ENCODE data around the gene BACH1. TPM values are rescaled to one million over a fixed set of nuclear protein-coding genes. Genes with fewer than 3 reads are reported as not detected.

Gene BACH1
- total and polyA plus RNA-seq, 2 donors (not counting 3 experiments of a cell fraction or from before 2014, with no cell fraction given), result 7.2 to 28.8 TPM

DNA sequence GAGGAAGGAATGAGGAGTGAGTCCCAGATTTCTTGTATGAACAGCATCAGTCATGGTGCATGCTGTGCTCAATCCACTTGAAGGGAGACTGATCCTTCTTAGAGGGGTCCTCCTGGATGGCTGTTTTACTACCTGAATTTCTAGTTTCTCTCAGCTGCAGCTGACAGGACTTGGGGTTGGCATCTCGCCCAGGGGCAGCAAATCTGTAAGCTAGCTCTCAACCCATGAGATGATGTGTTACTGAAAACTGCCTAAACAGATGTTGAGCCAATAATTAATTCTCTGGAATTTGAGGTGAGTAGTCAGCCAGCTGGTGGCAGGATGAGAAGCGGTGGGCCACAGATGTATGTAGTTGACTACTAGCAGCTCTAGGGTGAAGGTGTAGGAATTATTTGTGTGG is 19.6 kb downstream of the BACH1 start:
- H3K9ac ChIP-seq (replicated peaks; ENCODE audit: extremely low read depth, insufficient read depth, low read length), result no peak overlapping the region
- H3K4me2 ChIP-seq (ENCODE audit: insufficient read depth, low read length), result no peak overlapping the region
- no peak overlapping the region for H3K4me3 ChIP-seq (replicated peaks in 1 of 3; ENCODE audit: insufficient read depth in 1 of 3, low read depth in 1 of 3, low read length in 3 of 3)
- H3K36me3 ChIP-seq (ENCODE audit: control insufficient read depth in 2 of 2, extremely low read depth in 1 of 2, insufficient read depth in 2 of 2, low read length in 2 of 2), result peaks cover 3% of the 10 kb centered on the region in 2 experiments
- no peaks in the 10 kb centered on the region for H3K9me3 ChIP-seq (replicated peaks; ENCODE audit: control insufficient read depth, insufficient read depth, low read length)
- DNase-seq (ENCODE audit: low read depth, low spot score), result no peak
- intact Hi-C loops (cut with micrococcal nuclease) (no loop called here), dilution Hi-C loops (cut with MboI; ENCODE audit: extremely low pct_ligation_motif_present, low sequenced_read_pairs) (no loop called here)
- H2AFZ ChIP-seq (ENCODE audit: low read depth, low read length), result no peak overlapping the region
- CTCF ChIA-PET, result interaction anchor here (0.8 to 1.8 kb wide), 5 partner anchors 15 to 154 kb away, joined by 3 to 8 read pairs (median 5); partner anchors contain the start of gene BACH1
- H3K9me1 ChIP-seq (replicated peaks; ENCODE audit: control insufficient read depth, extremely low read depth, insufficient read depth, low read length), result no peaks in the 10 kb centered on the region
- BruUV-seq (replicated peaks), result no TSS peak
- no peak overlapping the region for H3K27ac ChIP-seq (ENCODE audit: insufficient read depth, low read depth, low read length)
- peaks cover 82% of the 10 kb centered on the region for H3K79me2 ChIP-seq (ENCODE audit: control insufficient read depth, insufficient read depth, low read length)
- FAIRE-seq, result no peak
- POLR2A ChIA-PET, result interaction anchor here (1.0 kb wide), 1 partner anchor 18 kb away, joined by 4 read pairs; no protein-coding TSS in a partner anchor
- H3K4me1 ChIP-seq (ENCODE audit: control insufficient read depth, extremely low read depth, insufficient read depth, low read length), result peaks cover 19% of the 10 kb centered on the region
- TF ChIP-seq FOS (IDR thresholded peaks at IDR 0.05; ENCODE audit: borderline replicate concordance, insufficient read depth, low read length) (no peak), POLR2A (IDR thresholded peaks at IDR 0.05; ENCODE audit: low read depth, low read length) (no peak), POLR2AphosphoS5 (IDR thresholded peaks at IDR 0.05; ENCODE audit: insufficient read depth, low read depth, low read length) (no peak), EZH2 (IDR thresholded peaks at IDR 0.05; ENCODE audit: borderline replicate concordance, low read depth, low read length, severe bottlenecking) (no peak), GATA2 (IDR thresholded peaks at IDR 0.05; ENCODE audit: insufficient read depth, insufficient read length, low read depth, low read length) (no peak), JUN (IDR thresholded peaks at IDR 0.05; ENCODE audit: borderline replicate concordance, insufficient read depth, insufficient read length, low read depth) (no peak)
- TF ChIP-seq, protein P1, sequence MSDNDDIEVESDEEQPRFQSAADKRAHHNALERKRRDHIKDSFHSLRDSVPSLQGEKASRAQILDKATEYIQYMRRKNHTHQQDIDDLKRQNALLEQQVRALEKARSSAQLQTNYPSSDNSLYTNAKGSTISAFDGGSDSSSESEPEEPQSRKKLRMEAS (IDR thresholded peaks at IDR 0.05; ENCODE audit: insufficient read depth, insufficient read length), result no peak
- H4K20me1 ChIP-seq (replicated peaks; ENCODE audit: control insufficient read depth, extremely low read depth, insufficient read depth, low read length), result peaks cover 21% of the 10 kb centered on the region
- no peaks in the 10 kb centered on the region for H3K27me3 ChIP-seq (ENCODE audit: control insufficient read depth in 2 of 2, insufficient read depth in 2 of 2, low read length in 2 of 2)

DNA sequence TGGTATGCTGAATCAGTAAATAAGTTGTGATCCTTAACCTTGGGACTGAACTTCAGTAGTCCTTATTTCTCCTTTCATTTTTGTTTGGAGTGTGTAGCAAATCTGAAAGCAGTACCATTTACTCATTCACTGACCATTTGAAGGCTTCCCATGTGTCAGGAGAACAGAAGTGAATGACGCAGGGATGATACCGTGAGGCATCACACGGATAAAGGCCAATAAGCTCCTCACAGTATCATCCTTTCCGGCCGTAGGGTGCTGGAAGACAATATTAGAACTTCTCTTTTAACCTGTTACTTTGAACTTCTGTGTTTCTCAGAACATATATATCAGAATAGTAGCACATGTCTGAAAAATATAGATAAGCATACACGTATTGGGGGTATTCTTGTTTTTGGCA is 21.3 kb downstream of the BACH1 start:
- no peaks in the 10 kb centered on the region for H3K9me3 ChIP-seq (replicated peaks; ENCODE audit: control insufficient read depth, insufficient read depth, low read length)
- H3K4me1 ChIP-seq (ENCODE audit: control insufficient read depth, extremely low read depth, insufficient read depth, low read length), result peaks cover 9% of the 10 kb centered on the region
- H3K4me3 ChIP-seq (replicated peaks in 1 of 3; ENCODE audit: insufficient read depth in 1 of 3, low read depth in 1 of 3, low read length in 3 of 3), result no peak overlapping the region
- no peak overlapping the region for H2AFZ ChIP-seq (ENCODE audit: low read depth, low read length)
- dilution Hi-C loops (cut with MboI; ENCODE audit: extremely low pct_ligation_motif_present, low sequenced_read_pairs) (no loop called here), intact Hi-C loops (cut with micrococcal nuclease) (loop anchor here (2.0 kb wide), 1 partner anchor 15 kb away; no protein-coding TSS in a partner anchor)
- POLR2A ChIA-PET, result no interaction called here
- peaks cover 3% of the 10 kb centered on the region in 2 experiments for H3K36me3 ChIP-seq (ENCODE audit: control insufficient read depth in 2 of 2, extremely low read depth in 1 of 2, insufficient read depth in 2 of 2, low read length in 2 of 2)
- BruUV-seq (replicated peaks), result no TSS peak
- DNase-seq (ENCODE audit: low read depth, low spot score), result no peak
- no peak overlapping the region for H3K4me2 ChIP-seq (ENCODE audit: insufficient read depth, low read length)
- FAIRE-seq, result no peak
- H4K20me1 ChIP-seq (replicated peaks; ENCODE audit: control insufficient read depth, extremely low read depth, insufficient read depth, low read length), result peaks cover 18% of the 10 kb centered on the region
- no peaks in the 10 kb centered on the region for H3K9me1 ChIP-seq (replicated peaks; ENCODE audit: control insufficient read depth, extremely low read depth, insufficient read depth, low read length)
- H3K9ac ChIP-seq (replicated peaks; ENCODE audit: extremely low read depth, insufficient read depth, low read length), result no peak overlapping the region
- H3K27me3 ChIP-seq (ENCODE audit: control insufficient read depth in 2 of 2, insufficient read depth in 2 of 2, low read length in 2 of 2), result no peaks in the 10 kb centered on the region
- no peak overlapping the region for H3K27ac ChIP-seq (ENCODE audit: insufficient read depth, low read depth, low read length)
- TF ChIP-seq JUN (IDR thresholded peaks at IDR 0.05; ENCODE audit: borderline replicate concordance, insufficient read depth, insufficient read length, low read depth) (no peak), EZH2 (IDR thresholded peaks at IDR 0.05; ENCODE audit: borderline replicate concordance, low read depth, low read length, severe bottlenecking) (no peak), FOS (IDR thresholded peaks at IDR 0.05; ENCODE audit: borderline replicate concordance, insufficient read depth, low read length) (no peak), GATA2 (IDR thresholded peaks at IDR 0.05; ENCODE audit: insufficient read depth, insufficient read length, low read depth, low read length) (no peak), MYC (IDR thresholded peaks at IDR 0.05; ENCODE audit: low read depth, low read length) (no peak), POLR2A (IDR thresholded peaks at IDR 0.05; ENCODE audit: low read depth, low read length) (no peak), POLR2AphosphoS5 (IDR thresholded peaks at IDR 0.05; ENCODE audit: insufficient read depth, low read depth, low read length) (no peak)
- TF ChIP-seq, protein P2, sequence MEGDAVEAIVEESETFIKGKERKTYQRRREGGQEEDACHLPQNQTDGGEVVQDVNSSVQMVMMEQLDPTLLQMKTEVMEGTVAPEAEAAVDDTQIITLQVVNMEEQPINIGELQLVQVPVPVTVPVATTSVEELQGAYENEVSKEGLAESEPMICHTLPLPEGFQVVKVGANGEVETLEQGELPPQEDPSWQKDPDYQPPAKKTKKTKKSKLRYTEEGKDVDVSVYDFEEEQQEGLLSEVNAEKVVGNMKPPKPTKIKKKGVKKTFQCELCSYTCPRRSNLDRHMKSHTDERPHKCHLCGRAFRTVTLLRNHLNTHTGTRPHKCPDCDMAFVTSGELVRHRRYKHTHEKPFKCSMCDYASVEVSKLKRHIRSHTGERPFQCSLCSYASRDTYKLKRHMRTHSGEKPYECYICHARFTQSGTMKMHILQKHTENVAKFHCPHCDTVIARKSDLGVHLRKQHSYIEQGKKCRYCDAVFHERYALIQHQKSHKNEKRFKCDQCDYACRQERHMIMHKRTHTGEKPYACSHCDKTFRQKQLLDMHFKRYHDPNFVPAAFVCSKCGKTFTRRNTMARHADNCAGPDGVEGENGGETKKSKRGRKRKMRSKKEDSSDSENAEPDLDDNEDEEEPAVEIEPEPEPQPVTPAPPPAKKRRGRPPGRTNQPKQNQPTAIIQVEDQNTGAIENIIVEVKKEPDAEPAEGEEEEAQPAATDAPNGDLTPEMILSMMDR (IDR thresholded peaks at IDR 0.05; ENCODE audit: extremely low read depth in 1 of 2, insufficient read depth in 1 of 2, low read depth in 1 of 2, low read length in 2 of 2), result no peak
- TF ChIP-seq, protein P1 (IDR thresholded peaks at IDR 0.05; ENCODE audit: insufficient read depth, insufficient read length), result no peak
- CTCF ChIA-PET, result no interaction called here
- H3K79me2 ChIP-seq (ENCODE audit: control insufficient read depth, insufficient read depth, low read length), result peaks cover 75% of the 10 kb centered on the region

Measured in endothelial cell of umbilical vein (primary cell).